Renal cortex interstitium (tissue), 15 donors: ENCODE measurements around the gene TNFRSF25. TPM values are rescaled to one million over a fixed set of nuclear protein-coding genes. Genes with fewer than 3 reads are reported as not detected.

ENCODE experiments used
- DNase-seq, 11 donors: peaks; one replicate each; pipeline ENCODE4 v3.0.0-alpha.2; 2013; ENCODE audit warnings: low read depth in 9 of 11, low spot score in 4 of 11; ENCODE audit errors: extremely low read depth in 1 of 11
- long read RNA-seq, 16 experiments: transcript quantifications; one replicate each; lab custom pipeline, GENCODE V29; 2026
- polyA plus RNA-seq, 3 donors: library from polyadenylated mRNA; unstranded; fragments of 120-200 nt; gene quantifications; one replicate each; pipeline ENCODE4 v1.2.1, GENCODE V29; 2013; ENCODE audit not compliant: insufficient read length in 3 of 3

Gene TNFRSF25, protein sequence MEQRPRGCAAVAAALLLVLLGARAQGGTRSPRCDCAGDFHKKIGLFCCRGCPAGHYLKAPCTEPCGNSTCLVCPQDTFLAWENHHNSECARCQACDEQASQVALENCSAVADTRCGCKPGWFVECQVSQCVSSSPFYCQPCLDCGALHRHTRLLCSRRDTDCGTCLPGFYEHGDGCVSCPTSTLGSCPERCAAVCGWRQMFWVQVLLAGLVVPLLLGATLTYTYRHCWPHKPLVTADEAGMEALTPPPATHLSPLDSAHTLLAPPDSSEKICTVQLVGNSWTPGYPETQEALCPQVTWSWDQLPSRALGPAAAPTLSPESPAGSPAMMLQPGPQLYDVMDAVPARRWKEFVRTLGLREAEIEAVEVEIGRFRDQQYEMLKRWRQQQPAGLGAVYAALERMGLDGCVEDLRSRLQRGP
- polyA plus RNA-seq = 10 to 100 TPM in 2 of 3 donors, 1 to 10 TPM in 1; 9.0 to 25.7 (median 16.6) TPM
- long read RNA-seq, donor 1 = 0 reads
- long read RNA-seq, donor 2, partial matches to known transcripts = 0 of 1 reads
- long read RNA-seq, donor 2, other reads (novel, unspliced or antisense) = 0 of 1 reads
- long read RNA-seq, donor 3, partial matches to known transcripts = 0 of 3 reads
- long read RNA-seq, donor 3, other reads (novel, unspliced or antisense) = 0 of 3 reads
- long read RNA-seq, donor 4, partial matches to known transcripts = 8 of 15 reads
- long read RNA-seq, donor 4, other reads (novel, unspliced or antisense) = 0 of 15 reads
- long read RNA-seq, donor 5 = 0 reads
- long read RNA-seq, donor 6, partial matches to known transcripts = 0 of 3 reads
- long read RNA-seq, donor 6, other reads (novel, unspliced or antisense) = 0 of 3 reads
- long read RNA-seq, donor 7, partial matches to known transcripts = 0 of 4 reads
- long read RNA-seq, donor 7, other reads (novel, unspliced or antisense) = 0 of 4 reads
- long read RNA-seq, donor 8, transcript TNFRSF25-211 (4 exons, 1,591 nt) = major isoform, 5 of 9 reads
- long read RNA-seq, donor 8, partial matches to known transcripts = 0 of 9 reads
- long read RNA-seq, donor 8, other reads (novel, unspliced or antisense) = 0 of 9 reads
- long read RNA-seq, donor 9, partial matches to known transcripts = 0 of 4 reads
- long read RNA-seq, donor 9, other reads (novel, unspliced or antisense) = 0 of 4 reads
- long read RNA-seq, donor 10, partial matches to known transcripts = 0 of 4 reads
- long read RNA-seq, donor 10, other reads (novel, unspliced or antisense) = 0 of 4 reads
- long read RNA-seq, donor 11, partial matches to known transcripts = 0 of 1 reads
- long read RNA-seq, donor 11, other reads (novel, unspliced or antisense) = 0 of 1 reads
- long read RNA-seq, donor 12, partial matches to known transcripts = 0 of 3 reads
- long read RNA-seq, donor 12, other reads (novel, unspliced or antisense) = 0 of 3 reads
- long read RNA-seq, donor 13, partial matches to known transcripts = 0 of 3 reads
- long read RNA-seq, donor 13, other reads (novel, unspliced or antisense) = 0 of 3 reads
- long read RNA-seq, donor 14, partial matches to known transcripts = 0 of 1 reads
- long read RNA-seq, donor 14, other reads (novel, unspliced or antisense) = 0 of 1 reads
- long read RNA-seq, donor 15 = 0 reads
- long read RNA-seq, donor 16, transcript TNFRSF25-211 (4 exons, 1,591 nt) = major isoform, 9 of 30 reads
- long read RNA-seq, donor 16, partial matches to known transcripts = 16 of 30 reads
- long read RNA-seq, donor 16, other reads (novel, unspliced or antisense) = 0 of 30 reads

DNA sequence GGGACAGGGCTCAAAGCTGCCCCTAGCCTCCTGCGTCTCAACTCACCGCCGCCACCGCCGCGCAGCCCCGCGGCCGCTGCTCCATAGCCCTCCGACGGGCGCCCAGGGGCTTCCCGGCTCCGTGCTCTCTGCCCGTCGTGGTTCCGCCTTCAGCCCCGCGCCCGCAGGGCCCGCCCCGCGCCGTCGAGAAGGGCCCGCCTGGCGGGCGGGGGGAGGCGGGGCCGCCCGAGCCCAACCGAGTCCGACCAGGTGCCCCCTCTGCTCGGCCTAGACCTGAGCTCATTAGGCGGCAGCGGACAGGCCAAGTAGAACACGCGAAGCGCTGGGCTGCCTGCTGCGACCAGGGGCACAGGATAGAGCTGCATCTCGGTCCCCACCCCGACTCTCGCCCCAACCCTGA, at the start of gene TNFRSF25:
TSS of gene TNFRSF25 (minus strand) at position 151 of the 400 bp plus-strand sequence. CDS start at position 85, 66 bp downstream.
- no peak for DNase-seq

DNA sequence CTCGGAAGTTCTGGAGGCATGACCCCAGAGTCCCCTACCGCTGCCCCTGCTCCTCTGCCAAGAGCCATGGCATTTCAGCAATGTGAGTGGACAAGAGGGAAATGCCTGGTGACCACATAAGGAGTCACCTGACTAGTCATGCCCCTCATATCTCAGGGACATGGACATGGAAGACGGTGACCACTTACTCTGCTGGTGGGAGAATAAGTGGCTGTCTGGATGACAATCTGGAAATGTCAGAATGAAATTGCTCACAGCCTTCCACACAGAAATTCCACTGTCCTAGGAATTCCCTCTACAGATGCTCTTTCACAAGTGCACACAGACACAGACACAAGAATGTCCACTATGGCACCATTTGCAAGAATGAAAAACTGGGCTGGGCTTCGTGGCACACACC, 49.8 kb upstream of the TNFRSF25 start:
- no peak for DNase-seq

DNA sequence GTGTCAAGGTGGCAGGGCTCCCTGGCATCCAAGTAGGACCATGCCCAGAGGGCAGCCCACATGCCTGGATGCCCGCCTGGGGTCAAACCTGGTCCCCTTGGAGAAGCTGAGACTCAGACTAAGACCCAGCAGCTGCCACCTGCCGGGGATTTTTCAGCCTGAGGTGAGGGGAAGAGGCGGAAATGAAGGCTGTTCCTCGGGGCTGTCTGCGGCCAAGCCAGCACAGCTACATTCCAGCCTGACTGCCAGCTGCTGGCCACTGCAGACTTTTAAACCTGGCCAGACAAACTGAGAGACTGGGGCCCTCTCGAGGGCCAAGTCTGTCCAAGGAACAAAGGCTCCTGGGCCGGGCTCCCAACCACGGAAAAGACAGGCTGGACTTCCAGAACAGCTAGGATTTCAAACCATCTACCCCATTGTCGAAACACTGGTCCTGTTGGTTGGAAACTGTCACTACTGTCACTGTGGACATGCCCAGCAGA, 47.4 kb upstream of the TNFRSF25 start:
- DNase-seq = no peak

DNA sequence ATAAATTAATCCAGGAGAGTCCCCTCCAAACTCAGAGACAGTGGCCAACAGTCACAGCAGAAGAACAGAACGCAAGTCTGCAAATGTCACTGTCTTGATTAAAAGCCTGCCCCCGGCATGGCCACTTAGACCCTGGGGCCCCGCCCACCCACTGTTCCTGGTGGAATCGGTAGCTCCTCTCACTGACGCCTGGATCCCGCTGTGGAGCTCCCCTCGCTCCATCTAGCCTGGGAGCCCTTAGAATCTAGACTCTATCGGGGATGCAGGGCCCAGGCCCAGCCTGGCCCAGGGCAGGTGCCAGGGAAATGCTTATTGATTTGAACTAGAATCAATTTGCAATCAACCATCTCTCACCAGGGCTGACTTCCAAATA, 46.9 kb upstream of the TNFRSF25 start:
- DNase-seq = no peak

DNA sequence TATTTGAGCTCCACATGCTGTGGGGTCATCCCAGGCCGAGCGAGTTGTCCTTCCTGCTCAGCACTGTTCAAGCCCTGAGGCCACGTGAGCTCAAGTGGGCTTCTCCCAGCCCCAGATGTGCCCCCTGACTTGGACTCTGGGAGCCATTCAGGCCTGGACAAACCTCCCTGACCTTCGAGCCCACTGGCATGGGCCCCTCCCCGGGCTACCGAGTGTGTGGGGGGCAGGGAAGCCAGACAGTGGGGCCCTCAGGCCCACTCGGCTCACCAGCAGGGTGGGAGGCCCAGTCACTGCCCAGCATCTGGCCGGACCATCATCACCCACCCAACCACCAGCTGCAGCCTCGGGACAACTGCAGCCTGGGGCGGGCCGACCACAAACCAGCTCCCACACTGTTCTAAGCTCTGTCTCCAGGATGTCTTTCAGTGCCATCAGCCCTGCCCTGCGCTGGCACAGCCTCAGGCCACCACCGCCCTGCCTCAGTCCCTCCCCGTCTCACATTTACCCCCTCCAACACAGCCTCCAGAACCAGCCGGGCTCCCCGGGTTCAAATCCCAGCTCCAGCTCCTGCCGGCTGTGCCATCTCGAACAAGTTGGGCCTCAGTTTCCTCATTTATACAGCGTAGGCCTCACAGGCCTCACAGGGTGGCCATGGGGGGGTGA, 46.4 kb upstream of the TNFRSF25 start:
- DNase-seq = no peak

DNA sequence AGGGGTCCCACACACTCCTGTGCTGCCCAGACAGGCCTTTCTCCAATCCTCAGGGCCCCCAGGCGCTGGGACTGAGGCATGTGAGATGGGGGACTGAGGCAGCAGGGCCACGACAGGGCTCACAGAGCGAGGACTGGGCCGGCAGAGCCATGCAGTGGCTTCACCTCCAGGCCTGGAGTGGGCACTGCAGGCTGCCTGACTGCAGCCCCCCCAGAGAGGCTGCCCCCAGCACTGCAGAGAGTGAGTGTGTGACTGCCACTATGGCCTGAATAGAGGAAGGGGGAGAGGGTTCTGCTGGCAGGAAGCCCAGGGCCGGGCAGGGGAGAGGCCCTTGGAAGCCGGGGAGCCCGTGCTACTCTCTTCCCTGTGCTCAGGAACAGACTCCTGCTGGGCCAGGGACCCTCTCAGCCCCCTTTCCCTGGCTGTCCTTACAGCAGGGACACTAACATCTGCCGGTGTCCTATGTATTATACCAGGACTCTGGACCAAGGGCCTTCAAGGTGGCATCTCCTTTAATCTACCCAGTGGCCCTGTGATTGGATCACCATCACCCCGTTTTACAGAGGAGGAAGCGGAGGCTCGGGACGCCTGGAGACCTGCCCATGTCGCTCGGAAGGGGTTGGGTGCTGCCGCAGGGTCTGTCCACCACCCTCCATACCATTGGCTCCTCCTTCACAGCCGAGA, 45.7 kb upstream of the TNFRSF25 start:
- DNase-seq = no peak

DNA sequence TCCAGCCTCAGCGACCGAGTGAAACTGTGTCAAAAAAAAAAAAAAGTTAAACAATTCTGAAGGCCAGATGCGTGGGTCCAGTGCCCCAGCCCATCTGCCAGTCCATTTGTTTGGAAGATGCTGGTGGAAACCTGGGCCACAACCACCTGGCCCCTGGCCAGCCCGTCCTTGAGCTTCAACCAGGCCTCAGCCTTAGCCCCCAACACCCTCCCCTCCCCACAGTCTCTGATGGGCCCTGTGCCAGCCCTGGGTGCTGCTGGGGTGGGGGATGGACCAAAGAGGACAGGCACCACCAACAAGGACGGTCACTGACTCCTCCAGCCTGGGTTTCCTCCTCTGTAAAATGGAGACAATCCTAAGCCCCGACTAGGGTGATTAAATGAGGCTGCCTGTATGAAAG, 45.1 kb upstream of the TNFRSF25 start:
- no peak for DNase-seq

DNA sequence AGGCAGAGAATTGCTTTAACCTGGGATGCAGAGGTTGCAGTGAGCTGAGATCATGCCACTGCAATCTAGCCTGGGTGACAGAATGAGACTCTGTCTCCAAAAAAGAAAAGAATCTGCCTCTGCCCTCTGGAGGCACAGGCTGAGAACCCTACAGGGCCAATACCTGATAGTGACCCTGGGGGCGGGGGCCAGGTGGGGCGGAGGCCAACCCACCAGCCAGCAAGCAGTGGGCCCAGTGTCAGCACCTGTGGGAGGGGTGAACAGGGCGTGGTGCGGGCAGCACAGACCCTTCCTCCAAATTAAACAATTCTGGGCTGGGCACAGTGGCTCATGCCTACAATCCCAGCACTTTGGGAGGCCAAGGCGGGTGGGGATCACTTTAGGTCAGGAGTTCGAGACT, 44.5 kb upstream of the TNFRSF25 start:
- no peak for DNase-seq

DNA sequence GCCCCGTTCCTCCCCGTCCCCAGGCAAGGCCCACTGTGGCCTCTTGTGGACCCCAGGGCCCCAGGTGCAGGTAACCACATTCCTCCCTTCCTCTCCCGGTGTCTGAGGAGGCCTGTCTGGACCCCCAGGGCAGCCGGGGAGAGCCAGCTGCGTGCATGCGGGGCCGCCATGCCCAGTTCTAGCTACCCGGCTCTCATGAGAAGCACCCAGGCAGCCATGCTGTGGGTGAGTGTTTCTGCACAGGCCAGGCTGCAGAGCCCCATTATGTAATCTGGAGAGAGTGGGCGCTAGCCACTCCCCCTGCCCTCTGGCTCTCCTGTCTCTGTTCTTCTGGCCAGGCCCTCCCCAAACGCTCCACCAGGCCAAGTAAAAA, 43.9 kb upstream of the TNFRSF25 start:
- DNase-seq = no peak

DNA sequence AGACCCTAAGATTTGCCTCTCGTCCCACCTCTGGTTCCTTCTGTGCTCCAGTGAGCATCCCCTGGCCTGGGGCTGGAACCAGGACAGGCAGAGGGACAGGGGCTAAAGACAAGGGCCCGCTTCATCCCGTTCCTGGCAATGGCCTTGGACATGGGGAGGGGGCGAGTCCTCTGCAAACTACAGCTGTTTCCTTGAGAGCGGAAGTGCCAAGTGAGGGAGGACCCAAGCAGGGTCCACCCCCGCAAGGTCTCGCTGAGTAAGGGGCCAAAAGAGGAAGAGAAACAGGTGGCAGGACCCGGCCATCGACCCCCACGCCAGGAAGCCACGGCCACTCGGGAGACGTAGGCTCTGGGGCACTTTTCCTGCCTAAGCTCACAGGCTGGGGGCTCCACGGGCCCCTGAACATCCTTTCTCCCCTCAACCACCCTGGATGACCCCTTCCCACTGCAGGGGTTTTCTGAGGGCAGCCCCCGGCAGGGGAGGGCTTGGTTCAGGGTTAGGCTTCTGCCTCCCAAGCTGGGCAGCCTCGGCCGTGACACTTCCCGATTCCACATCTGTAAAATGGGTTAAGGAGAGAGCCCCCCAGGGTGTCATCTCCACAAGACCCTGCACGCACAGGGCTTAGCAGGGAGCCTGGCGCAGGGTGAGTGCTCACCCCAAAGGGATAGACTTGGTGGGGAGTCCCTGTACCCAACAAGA, 43.4 kb upstream of the TNFRSF25 start:
- no peak for DNase-seq

DNA sequence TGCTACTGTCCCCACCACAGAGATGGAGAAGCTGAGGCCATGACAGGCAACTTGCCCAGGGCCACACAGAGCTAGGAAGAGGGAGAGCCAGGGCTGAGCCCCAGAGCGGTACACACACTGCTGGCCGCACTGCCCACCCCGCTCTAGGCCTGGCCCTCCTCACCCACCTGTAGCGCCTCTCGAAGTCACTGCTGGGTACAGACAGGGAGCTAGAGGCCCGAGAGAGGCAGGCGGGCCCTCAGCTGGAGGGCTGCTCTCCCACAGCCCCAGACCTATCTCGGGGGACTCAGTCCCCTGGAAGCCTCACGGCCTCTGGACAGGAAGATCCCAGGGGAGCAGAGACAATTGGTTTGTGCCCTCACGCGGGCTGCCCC, 42.8 kb upstream of the TNFRSF25 start:
- DNase-seq = no peak

DNA sequence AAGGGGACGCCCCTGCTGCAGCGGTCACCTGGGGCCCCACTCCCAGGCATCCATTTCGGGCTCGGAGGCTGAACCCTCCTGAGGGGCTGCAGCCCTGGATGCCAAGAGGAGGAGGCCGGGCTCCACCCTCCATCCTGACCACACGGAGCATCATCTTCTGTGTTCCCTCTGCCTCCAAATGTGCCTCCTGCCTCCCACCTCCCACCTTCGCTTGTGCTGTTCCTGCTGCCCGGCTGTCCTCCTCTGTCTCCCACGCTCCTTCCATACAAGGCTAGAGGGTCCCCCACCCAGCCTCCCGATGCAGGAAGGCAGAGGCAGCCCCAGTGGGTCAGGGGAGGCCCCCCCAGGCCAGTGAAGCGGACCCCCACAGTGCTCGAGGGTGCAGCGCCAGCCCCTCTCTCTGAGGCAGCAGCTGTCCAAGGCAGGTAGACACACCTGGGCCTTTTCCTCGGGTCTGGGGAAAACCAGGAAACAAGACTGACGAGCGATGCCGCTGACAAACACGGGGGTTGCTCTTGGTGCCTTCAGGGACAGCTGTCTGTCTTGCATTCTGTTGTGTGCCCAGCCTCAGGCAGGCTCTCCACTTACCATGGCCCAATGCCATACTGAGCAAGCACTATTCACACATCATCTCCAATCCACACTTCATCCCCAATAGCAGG, 42.3 kb upstream of the TNFRSF25 start:
- DNase-seq = no peak

DNA sequence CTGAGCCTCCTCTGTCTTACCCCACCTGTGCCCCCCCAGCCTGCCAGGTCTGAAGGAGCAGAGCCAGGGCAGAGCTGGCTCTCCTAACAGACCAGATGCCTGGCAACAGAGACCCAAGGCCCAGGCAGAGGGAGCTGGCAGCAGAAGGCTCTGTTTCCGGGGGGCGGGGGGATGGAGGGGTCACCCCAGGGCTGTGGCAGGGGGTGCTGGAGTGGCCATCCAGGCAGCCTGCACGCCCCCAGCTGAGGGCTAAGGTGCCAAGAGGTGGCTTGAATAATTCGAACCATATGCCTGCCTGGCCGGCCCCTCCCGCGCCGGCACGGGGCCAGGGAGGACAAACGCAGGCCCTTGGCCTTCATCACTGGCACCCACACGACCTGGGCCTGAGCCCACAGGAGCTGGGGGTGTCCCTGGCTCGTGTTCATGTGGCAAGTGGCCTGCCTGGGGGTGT, 41.5 kb upstream of the TNFRSF25 start:
- no peak for DNase-seq

DNA sequence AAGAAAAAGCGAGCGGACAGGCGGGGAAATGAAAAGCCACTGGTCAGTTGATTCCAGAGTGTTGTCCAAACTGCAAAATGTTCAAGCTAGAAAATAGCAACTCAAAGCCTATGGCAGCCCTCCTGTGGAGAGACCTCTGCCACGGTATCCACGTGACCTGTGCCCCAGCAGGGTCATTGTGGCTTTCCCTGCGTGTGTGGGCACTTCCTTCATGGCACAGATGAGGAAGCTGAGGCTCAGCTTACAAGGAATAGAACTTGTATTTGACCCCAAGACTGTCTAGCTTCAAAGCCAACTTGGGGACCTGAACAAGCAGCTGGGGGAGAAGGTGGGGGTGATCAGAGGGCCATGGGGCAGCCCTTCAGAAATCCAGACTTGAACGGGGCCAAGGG, 41.1 kb upstream of the TNFRSF25 start:
- no peak for DNase-seq

DNA sequence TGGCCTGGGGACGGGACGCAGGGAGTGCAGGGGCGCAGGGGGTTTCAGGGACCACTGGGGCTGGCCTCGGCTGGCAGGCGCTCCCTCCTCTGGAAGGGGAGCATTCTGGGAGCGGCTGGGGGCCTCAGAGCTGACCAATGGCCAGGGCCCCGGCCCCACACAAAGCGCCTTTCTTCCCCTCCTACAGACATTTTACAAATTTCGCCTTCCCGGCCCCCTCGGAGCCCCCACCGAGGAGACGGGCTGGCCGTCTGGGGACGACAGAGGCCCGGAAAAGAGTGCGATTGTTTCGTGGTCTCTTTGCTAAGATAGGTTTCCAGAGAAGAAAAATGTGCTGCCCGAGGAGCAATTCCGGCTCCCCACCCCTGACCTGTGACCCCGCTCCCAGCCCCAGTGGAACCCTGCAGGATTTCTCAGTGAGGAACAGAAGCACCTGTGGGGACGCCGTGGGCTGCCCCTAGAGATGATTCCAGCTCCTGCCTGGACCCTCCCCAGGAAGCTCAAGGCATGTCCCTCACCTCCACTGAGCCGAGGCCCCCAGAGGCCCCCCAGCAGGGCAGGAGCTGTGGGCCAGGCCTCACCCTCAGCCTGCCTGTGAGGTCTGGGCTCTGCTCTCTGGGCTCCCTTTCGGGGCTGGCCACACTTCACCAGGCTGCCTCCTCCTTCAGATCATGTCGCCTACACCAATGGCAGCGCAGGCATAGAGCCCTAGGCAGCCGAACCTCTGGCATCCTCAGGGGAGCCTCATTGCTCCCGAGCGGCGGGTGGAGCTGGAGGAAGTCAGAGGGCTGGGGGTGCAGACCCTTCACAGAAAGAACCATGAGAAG, 40.5 kb upstream of the TNFRSF25 start:
- no peak for DNase-seq
